Measurements from ENCODE around the gene ZACN. TPM values are rescaled to one million over a fixed set of nuclear protein-coding genes. Genes with fewer than 3 reads are reported as not detected.

Gene ZACN
- polyA plus RNA-seq, 6 donors from 2014 or later, result 0.70 to 1.6 (median 1.1) TPM; not detected in 2

DNA sequence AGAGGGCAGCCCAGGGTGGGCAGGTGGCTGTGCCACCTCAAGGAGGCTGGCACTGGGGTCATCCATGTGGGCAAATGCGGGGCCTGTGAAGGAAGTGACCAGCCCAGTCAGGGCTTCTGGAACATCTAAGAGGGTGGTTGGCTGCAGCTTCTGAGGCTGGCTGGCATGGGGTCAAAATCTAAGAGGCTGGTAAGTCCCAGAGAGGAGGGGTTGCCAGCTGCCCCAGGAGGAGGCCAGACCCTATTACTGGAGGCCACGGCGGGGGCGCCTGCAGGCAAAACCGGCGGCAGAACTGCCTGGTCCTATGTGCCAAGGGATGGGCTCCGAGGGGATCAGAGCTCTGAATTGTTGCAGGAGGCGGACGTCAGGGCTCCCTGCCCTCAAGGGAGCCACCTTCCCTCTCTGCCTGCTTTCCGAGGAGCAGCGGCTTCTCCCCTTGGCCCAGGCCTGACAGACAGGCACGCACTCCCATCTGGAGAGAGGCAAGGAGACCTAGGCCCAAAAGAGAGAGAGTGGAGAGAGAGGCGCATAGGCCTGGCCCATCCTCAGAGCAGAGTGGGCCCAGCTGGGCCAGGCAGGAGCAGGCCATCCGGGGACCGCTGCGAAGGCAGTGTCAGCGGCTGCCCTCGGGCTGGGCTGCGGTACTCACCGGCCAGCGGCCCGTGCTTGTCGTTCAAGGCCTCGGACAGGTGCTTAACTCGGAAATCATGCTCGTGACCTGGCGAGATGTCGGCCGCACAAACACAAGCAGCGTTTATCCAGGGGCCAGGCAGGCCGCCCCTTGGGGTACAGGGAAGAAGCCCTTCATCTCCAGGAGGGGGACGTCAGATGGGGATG lies 10.9 kb downstream of the ZACN start:
- no peak overlapping the region for H3K4me3 Mint-ChIP-seq
- no peaks in the 10 kb centered on the region for H3K9me3 Mint-ChIP-seq
- no peak overlapping the region for H3K27ac Mint-ChIP-seq
- ATAC-seq (ENCODE audit: low read depth in 2 of 2), result no peak
- H3K4me1 Mint-ChIP-seq, result peaks cover 0 to 6% (median 4%) of the 10 kb centered on the region in 3 donors
- no peaks in the 10 kb centered on the region for H3K27me3 Mint-ChIP-seq
- no peak for DNase-seq
- H3K36me3 Mint-ChIP-seq, result peaks cover 0 to 29% of the 10 kb centered on the region in 2 donors

DNA sequence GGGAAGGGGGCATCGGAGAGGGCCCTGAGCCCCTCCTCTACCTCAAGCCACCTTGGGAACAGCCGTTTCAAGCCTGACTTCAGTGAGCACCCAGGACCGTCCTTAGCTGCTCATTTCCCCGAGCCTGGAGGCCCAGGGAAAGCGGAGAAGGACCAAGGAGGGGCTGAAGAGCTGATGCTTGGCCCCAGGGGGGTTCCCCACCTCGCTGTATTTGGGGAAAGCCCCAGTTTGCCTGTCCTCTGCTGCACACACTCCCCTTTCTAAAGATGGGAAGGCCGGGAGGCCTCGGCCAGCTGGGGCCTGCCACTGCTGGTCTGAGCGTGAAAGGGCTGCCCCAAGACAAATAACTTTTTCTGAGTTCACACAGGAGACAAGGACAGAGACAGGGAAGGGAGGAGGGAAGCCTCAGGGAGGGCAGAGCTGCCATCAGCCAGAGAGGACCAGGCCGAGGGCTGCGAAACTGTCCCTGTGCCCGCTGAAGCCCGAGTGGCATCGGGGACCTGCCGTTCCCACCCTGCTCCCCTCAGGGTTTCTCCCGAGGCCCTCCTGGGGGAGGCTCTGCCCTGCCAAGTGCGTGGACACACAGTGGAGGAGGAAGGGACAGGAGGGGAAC lies 11.6 kb downstream of the ZACN start:
- Mint-ChIP-seq H3K4me1 (peaks cover 0 to 6% (median 4%) of the 10 kb centered on the region in 3 donors), H3K27ac (peak overlapping the region in 1 of 6 donors; percentile 41), H3K36me3 (peaks cover 1 to 28% of the 10 kb centered on the region in 2 donors), H3K4me3 (no peak overlapping the region), H3K27me3 (no peaks in the 10 kb centered on the region), H3K9me3 (no peaks in the 10 kb centered on the region)
- ATAC-seq (ENCODE audit: low read depth in 2 of 2), result no peak
- DNase-seq, result no peak

- peak overlapping the region in 2 of 6 donors; percentile 51 to 75 for H3K27ac Mint-ChIP-seq
- no peaks in the 10 kb centered on the region for H3K27me3 Mint-ChIP-seq
- peaks cover 5 to 29% of the 10 kb centered on the region in 2 donors for H3K36me3 Mint-ChIP-seq
- no peak overlapping the region for H3K4me3 Mint-ChIP-seq
- H3K9me3 Mint-ChIP-seq, result no peaks in the 10 kb centered on the region
- DNase-seq, result no peak
- peaks cover 0 to 9% (median 4%) of the 10 kb centered on the region in 3 donors for H3K4me1 Mint-ChIP-seq
- no peak for ATAC-seq (ENCODE audit: low read depth in 2 of 2)
Measured at GRCh38 chr17:76091526-76092286, 12.7 kb downstream of the ZACN start.

GRCh38 chr17:76092526-76093413 lies 13.8 kb downstream of the ZACN start:
- DNase-seq (no peak), ATAC-seq (ENCODE audit: low read depth in 2 of 2) (no peak)
- H3K4me1 Mint-ChIP-seq, result peaks cover 0 to 9% (median 4%) of the 10 kb centered on the region in 3 donors
- H3K36me3 Mint-ChIP-seq, result peaks cover 5 to 28% of the 10 kb centered on the region in 2 donors
- H3K27me3 Mint-ChIP-seq, result no peaks in the 10 kb centered on the region
- H3K9me3 Mint-ChIP-seq, result no peaks in the 10 kb centered on the region
- H3K4me3 Mint-ChIP-seq, result no peak overlapping the region
- H3K27ac Mint-ChIP-seq, result peak overlapping the region in 1 of 6 donors; percentile 15

- H3K4me3 Mint-ChIP-seq, result no peak overlapping the region
- no peaks in the 10 kb centered on the region for H3K27me3 Mint-ChIP-seq
- no peak overlapping the region for H3K27ac Mint-ChIP-seq
- DNase-seq (no peak), ATAC-seq (ENCODE audit: low read depth in 2 of 2) (no peak)
- peaks cover 0 to 9% (median 4%) of the 10 kb centered on the region in 3 donors for H3K4me1 Mint-ChIP-seq
- peaks cover 5 to 28% of the 10 kb centered on the region in 2 donors for H3K36me3 Mint-ChIP-seq
- no peaks in the 10 kb centered on the region for H3K9me3 Mint-ChIP-seq
Measured at GRCh38 chr17:76094046-76094445, 15.1 kb downstream of the ZACN start.

GRCh38 chr17:76095943-76096342 lies 17.0 kb downstream of the ZACN start:
- Mint-ChIP-seq H3K36me3 (peaks cover 10 to 25% of the 10 kb centered on the region in 2 donors), H3K4me3 (no peak overlapping the region), H3K9me3 (no peaks in the 10 kb centered on the region), H3K27ac (peak overlapping the region in 1 of 6 donors; percentile 80), H3K27me3 (no peaks in the 10 kb centered on the region), H3K4me1 (peaks cover 6 to 9% (median 7%) of the 10 kb centered on the region in 3 donors)
- DNase-seq (no peak), ATAC-seq (ENCODE audit: low read depth in 2 of 2) (no peak)

DNA sequence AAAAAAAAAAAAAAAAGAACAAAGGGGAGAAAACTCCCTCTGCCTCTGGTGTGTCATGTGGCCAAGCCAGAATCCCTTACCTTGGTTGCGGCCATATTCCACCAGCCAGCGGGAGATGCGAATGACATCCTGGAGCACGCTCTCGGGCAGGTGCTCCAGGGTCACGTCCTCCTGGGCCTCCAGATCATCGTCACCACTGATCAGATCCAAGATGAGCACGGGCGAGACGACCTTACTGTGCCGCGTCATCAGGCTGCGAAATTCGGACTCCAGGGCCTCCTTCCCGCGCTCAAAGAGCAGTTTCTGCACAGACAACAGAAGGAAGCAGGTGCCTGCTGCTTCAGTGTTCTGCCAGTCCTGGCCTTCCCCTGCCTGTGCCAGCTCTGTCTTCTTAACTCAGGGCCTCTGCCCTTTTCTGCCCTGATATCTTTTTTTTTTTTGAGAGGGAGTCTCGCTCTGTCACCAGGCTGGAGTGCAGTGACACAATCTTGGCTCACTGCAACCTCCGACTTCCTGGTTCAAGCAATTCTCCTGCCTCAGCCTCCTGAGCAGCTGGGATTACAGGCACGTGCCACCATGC lies 18.8 kb downstream of the ZACN start:
- Mint-ChIP-seq H3K4me1 (peaks cover 8 to 20% (median 14%) of the 10 kb centered on the region in 3 donors), H3K4me3 (no peak overlapping the region), H3K27me3 (no peaks in the 10 kb centered on the region), H3K36me3 (peaks cover 18 to 20% of the 10 kb centered on the region in 2 donors), H3K27ac (peak overlapping the region in 2 of 6 donors; percentile 36 to 69), H3K9me3 (no peaks in the 10 kb centered on the region)
- DNase-seq (no peak), ATAC-seq (ENCODE audit: low read depth in 2 of 2) (no peak)

DNA sequence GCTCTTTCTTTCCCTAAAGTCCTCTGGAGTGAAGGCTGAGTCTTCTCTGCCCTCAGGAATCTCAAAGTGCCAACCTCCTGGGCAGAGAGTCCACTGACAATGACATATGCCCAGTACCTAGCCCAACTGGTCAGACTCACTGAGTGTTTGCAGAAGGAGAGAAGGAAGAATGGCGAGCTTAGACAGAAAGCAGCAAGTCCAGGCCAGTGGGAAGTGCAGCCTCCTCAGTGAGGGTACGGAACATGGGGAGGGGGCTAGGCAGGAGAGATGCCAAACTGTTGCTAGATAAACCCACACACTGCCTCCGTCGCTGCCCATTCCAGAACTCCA lies 23.9 kb downstream of the ZACN start:
- peak overlapping the region; percentile 87 to 99 (median 96) for H3K4me3 Mint-ChIP-seq
- peaks cover 7 to 13% of the 10 kb centered on the region in 2 donors for H3K36me3 Mint-ChIP-seq
- no peaks in the 10 kb centered on the region for H3K27me3 Mint-ChIP-seq
- H3K4me1 Mint-ChIP-seq, result peaks cover 12 to 37% (median 28%) of the 10 kb centered on the region in 3 donors
- ATAC-seq (ENCODE audit: low read depth in 2 of 2), result no peak
- no peaks in the 10 kb centered on the region for H3K9me3 Mint-ChIP-seq
- peak overlapping the region; percentile 93 to 99 (median 96) for H3K27ac Mint-ChIP-seq
- DNase-seq, result no peak

GRCh38 chr17:76103274-76104139 lies 24.5 kb downstream of the ZACN start, which contains the start of gene EXOC7:
TSS of gene EXOC7 (minus strand) at chr17:76103787. CDS start at chr17:76103692, 95 bp downstream.
- peak; percentile 91 to 92 for ATAC-seq (ENCODE audit: low read depth in 2 of 2)
- H3K4me3 Mint-ChIP-seq, result peak within 1 kb of the TSS; percentile 87 to 99 (median 96)
- H3K27me3 Mint-ChIP-seq, result no peaks in the 10 kb centered on the region
- H3K27ac Mint-ChIP-seq, result peak within 1 kb of the TSS; percentile 93 to 99 (median 96)
- H3K36me3 Mint-ChIP-seq, result peaks cover 7 to 13% of the 10 kb centered on the region in 2 donors
- DNase-seq, result peak; percentile 92
- H3K4me1 Mint-ChIP-seq, result peaks cover 12 to 37% (median 28%) of the 10 kb centered on the region in 3 donors
- no peaks in the 10 kb centered on the region for H3K9me3 Mint-ChIP-seq

- peak overlapping the region; percentile 68 to 97 (median 94) for H3K27ac Mint-ChIP-seq
Measured at GRCh38 chr17:76104140-76104895, 25.3 kb downstream of the ZACN start.

DNA sequence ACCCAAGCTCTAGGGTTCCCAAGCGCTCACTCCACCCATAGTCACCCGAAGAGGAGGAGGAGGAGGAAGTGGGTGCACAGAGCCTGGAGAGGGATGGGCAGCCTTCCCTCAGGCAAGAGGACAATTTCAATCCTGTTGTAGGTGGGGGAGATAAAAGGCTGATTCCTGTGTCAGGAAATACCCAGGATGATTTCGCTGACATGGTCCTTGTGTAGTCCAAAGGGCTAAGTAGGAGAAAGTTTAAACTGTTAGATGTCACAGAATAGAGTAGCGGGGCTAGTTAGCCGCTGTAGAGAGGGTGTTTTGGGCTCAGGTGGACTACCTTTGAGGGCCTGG lies 25.9 kb downstream of the ZACN start:
- peak overlapping the region in 7 of 8 donors; percentile 62 to 99 (median 94) for H3K4me3 Mint-ChIP-seq
- peak overlapping the region in 4 of 6 donors; percentile 68 to 96 (median 92) for H3K27ac Mint-ChIP-seq
- DNase-seq, result no peak

More at GRCh38 chr17:76104140-76104895, 25.3 kb downstream of the ZACN start:
- DNase-seq (no peak), ATAC-seq (ENCODE audit: low read depth in 2 of 2) (no peak)
- Mint-ChIP-seq H3K4me3 (peak overlapping the region; percentile 87 to 99 (median 96)), H3K36me3 (peaks cover 7 to 13% of the 10 kb centered on the region in 2 donors), H3K27me3 (no peaks in the 10 kb centered on the region), H3K9me3 (no peaks in the 10 kb centered on the region), H3K4me1 (peaks cover 12 to 37% (median 26%) of the 10 kb centered on the region in 3 donors)

More for the DNA sequence above, 25.9 kb downstream of the ZACN start:
- Mint-ChIP-seq H3K36me3 (peaks cover 5 to 11% of the 10 kb centered on the region in 2 donors), H3K4me1 (peaks cover 12 to 35% (median 25%) of the 10 kb centered on the region in 3 donors), H3K9me3 (no peaks in the 10 kb centered on the region), H3K27me3 (no peaks in the 10 kb centered on the region)
- no peak for ATAC-seq (ENCODE audit: low read depth in 2 of 2)
